SK-N-MC (cell line): ENCODE measurements around the gene PCSK5.

Source experiments
- EZH2 ChIP-seq: fragments of 200-600 bp; sonication (generic); IDR thresholded peaks from one replicate; pipeline ENCODE4 v1.6.1; 2017; ENCODE audit warnings: antibody characterized with exemption
- POLR2AphosphoS5 ChIP-seq: IDR thresholded peaks from 2 replicates; pipeline ENCODE4 v1.6.1; 2012; ENCODE audit warnings: mild to moderate bottlenecking, low read depth, low read length, borderline replicate concordance

DNA sequence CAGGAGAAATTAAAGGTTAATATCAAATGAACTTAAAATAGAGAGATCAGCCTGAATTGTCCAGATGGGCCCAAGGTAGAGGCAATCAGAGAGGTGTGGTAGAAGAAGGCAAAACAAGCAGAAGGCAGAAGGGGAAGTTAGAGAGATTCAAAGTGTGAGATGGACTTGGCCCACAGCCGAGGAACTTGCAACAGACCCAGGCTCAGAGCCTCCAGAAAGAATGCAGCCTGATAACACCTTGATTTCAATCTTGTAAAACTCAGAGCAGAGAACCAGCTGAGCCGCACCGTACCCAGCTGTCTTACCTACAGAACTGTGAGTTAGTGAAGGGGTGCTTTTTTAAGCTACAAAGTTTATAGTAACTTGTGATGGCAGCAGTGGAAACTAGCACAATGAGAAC, 312.9 kb downstream of the PCSK5 start:
- TF ChIP-seq POLR2AphosphoS5, result no peak
- TF ChIP-seq EZH2, result no peak
